ENCODE measurements around the gene CATSPERD.

The CATSPERD gene, protein sequence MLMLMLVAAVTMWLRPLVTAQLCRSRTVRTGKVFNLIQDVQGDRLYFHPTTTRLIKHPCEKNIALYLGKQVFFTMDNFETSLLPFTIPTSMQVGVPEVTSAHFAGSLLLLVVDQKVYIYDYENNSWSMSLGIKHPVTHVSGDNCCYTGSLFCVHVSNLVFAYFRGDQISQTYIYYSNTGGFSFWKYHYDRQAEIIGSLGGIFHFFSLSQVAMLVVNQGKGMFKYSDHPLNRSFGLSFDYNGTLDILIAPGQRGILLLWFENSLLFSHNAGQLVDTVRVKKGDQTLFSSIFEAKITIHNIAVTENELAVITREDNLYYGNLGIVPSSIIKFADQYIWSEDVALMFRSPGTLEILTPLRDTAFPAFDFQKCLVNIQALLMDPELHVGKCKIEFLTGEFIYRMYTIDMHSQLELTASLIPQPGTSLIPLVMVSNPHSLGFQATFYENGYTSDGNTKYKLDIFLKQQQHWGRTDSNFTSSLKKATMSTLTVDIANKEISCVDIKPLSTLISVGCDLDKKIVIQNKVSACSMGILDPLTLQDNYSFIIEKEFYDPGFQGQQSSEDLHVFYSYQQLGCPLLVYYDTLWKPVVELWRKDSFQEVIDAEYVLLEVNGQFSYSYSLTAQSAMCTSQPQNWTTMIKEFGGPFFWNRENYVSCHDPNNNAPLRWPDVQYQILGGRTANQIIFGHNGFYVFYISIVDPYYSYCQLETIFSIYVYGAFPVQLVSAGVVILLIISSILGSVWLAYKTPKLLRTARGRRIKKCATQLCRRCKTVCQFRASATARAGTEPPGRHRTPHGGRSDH

DNA sequence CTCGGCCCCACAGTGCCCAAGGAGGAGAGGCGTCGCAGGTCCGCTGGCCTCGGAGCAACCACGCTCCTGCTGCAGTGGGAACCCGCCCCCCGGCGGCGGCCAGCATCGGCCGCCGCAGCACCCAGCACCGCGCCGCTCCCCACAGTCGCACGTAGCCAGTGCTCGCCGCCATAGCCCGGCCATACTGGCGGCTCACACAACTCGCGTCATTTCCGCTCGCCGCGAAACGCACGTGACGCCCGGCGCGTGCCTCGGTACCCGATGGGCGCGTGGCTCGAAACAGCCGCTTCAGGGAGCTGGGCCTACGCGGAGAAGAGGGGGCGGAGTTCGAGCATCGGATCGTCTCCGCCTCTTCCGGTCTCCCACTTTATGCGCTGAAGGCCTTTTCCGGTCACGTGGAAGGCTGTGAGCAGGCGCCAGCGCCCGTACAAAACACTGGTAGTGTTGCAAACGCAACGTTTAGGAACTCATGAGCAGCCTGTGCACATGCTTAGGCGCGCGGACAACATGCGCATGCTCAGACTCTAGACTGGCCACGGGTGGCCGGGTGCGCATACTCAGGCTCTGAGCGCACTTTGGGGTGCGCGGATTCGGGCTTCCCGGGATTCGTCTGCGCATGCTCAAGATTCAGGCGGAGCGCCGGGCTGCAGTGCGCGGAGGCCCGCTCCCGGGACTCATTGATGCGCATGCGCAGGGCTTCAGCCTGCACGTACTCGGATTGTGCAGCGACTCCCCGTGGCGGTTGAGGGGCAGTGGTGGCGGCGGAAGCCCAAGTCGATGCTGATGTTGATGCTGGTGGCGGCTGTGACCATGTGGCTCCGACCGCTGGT is at the start of gene CATSPERD, which contains the start of gene LONP1:
TSS of gene CATSPERD (plus strand) at position 677 of the 830 bp plus-strand sequence. CDS start at position 778, 101 bp downstream.
TSS of gene LONP1 (minus strand) at position 186 of the 830 bp plus-strand sequence. CDS start at position 172, 14 bp downstream.
- peak; percentile 88 to 100 (median 97) for DNase-seq

GRCh38 chr19:5671600-5671999 is 48.8 kb upstream of the CATSPERD start:
- no peak for DNase-seq

DNA sequence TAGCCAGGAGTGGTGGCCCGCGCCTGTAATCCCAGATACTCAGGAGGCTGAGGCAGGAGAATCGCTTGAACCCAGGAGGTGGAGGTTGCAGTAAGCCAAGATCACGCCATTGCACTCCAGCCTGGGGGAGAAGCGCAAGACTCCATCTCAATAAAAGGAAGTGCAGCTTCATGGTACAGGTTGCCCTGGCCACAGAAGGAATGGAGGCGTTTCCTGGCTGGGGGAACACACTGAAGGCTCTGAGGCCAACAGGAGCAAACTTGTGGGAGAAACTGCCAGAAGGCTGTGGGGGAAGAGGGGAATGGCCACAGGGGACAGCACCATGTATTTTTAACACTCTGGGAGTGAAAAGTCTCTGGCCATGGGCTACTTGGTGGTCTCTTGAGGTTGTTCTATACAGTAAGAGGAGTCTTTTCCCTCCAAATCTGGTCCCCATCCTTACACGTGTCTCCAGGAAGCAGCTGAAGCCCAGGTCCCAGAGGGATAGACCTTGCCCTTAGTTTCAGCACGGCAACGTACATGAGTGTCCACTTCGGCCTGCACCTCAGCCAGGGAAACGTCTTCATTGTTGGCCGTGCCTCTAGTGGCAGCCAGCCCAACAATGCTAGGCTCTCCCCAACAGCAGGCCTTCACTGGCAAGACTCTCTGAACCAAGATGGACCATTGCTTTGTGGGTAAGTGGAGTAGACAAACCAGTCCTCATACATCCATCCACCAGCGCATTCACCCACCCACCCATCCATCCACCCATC is 47.6 kb upstream of the CATSPERD start:
- no peak for DNase-seq

GRCh38 chr19:5673752-5674151 is 46.7 kb upstream of the CATSPERD start:
- DNase-seq, result no peak

GRCh38 chr19:5674714-5675113 is 45.7 kb upstream of the CATSPERD start:
- DNase-seq, result no peak

GRCh38 chr19:5676105-5676771 is 44.2 kb upstream of the CATSPERD start:
- no peak for DNase-seq

DNA sequence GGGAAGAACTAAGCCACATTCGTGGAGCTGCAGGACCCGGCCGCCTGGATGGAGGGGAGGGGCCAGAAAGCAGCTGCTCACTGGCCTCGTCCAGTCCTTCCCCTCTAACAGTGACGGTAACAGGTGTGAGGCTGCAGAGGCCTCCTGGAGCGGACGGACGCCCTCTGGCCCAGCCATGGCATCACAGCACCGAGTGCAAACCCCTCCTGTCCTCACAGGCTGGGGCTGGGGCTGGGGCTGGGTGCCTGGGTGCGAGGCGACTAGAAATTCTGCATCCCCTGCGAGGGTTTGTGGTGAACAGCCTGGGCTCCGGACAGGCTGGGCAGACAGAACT is 43.7 kb upstream of the CATSPERD start:
- no peak for DNase-seq

- no peak for DNase-seq
These were observed 43.3 kb upstream of the CATSPERD start for GRCh38 chr19:5677136-5677535.

DNA sequence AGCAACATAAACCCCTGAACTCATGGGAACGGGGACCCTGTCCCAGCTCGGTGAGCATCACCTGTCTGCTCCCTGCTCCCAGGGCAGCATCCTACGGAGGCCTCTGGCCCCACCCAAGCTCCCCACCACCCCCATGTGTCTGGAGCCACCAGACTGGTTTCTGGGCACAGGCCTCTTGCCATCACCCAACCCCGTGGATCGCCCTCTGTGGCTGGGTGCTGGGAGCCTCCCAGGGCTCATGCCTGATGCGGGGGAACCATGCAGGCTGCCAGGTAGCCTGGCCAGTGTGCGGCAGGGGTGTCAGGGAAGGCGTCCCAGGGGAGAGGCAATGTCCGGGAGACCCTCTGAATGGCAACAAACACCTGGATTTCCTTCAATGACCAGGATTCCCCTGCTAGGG is 42.9 kb upstream of the CATSPERD start:
- DNase-seq, result no peak

DNA sequence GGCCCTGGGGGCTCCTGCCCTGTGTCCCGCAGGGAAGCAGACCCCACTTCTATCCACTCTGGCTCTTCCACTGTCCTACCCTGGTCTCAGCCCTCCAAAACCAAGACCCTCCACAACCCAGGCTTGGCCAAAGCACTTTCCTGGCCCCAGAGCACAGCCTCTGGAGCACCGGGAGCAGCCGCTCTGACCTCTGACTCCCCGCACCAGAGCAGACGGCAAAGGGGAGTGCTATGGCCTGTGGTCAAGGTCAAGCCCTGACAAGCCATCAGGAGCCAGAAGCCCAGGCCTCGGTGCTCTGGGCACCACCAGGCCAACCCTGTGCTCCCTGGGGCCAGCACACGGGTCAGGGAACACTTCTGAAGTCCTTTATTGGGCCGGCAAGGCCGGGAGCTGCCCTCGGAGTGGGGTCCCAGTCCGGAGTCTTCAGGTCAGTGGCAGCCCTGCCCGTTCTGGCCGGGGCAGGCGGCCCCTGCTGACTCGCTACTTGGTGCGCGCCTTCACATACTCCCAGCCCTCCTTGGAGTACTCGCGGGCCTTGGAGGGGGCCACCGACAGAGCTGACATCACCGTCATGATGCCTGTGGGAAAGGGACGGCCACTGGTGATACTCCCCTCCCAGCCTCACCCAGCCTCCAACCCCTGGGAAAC is 42.2 kb upstream of the CATSPERD start:
- no peak for DNase-seq

- no peak for DNase-seq
These were observed 41.0 kb upstream of the CATSPERD start for GRCh38 chr19:5679289-5680083.

- DNase-seq, result peak in 13 of 56 donors; percentile 56 to 81 (median 66)
These were observed 40.4 kb upstream of the CATSPERD start for GRCh38 chr19:5680084-5680436.

DNA sequence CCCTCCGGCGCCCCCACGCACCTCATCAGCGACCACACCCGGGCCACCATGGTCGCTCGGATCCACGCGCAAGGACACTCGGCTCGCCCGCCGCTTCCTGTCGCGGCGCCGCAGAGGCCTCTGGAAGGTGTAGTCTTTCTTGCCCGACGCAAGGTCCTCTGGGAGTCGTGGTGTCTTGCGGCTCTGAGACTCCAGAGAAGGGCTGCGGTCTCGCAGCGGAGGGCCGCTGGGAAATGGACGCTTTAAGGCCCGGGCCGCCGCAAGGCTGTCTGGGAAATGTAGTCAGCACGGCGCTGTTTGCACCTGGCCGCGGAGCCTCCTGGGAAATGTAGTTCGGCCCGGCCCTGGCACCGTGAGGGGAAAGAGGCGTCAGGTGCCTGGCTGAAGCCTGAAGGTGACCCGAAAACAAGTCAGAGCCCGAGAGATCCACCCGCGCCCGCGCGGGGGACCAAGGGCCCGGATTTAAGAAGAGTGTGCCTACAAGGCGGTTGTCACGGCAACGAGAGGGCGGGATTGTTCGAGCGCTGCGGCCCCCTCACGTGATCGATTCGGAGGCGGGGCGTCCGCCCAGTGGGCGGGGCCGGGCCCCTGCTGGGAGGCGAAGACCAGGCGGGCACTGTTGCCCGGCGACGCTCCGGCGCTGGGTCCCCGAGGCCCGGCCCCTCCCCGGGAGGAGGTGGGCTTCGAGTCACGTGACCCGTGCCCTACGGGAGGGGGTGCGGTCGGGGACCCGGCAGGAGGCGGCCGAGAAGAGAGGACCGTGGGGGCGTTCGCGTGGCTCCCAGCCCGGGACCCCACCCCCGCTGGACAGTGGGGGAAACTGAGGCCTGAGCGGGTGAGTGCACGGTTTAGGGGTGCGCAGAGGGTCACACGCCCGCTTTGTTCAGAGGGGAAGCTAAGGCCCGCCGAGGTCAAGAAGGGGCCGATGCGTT is 39.7 kb upstream of the CATSPERD start, which contains the start of the genes HSD11B1L and MICOS13:
TSS of gene HSD11B1L (plus strand) at position 591 of the 932 bp plus-strand sequence. CDS start 3,806 bp downstream, outside the sequence.
TSS of gene MICOS13 (minus strand) at position 80 of the 932 bp plus-strand sequence. CDS start at position 50, 30 bp downstream.
- DNase-seq, result peak; percentile 77 to 100 (median 99)

DNA sequence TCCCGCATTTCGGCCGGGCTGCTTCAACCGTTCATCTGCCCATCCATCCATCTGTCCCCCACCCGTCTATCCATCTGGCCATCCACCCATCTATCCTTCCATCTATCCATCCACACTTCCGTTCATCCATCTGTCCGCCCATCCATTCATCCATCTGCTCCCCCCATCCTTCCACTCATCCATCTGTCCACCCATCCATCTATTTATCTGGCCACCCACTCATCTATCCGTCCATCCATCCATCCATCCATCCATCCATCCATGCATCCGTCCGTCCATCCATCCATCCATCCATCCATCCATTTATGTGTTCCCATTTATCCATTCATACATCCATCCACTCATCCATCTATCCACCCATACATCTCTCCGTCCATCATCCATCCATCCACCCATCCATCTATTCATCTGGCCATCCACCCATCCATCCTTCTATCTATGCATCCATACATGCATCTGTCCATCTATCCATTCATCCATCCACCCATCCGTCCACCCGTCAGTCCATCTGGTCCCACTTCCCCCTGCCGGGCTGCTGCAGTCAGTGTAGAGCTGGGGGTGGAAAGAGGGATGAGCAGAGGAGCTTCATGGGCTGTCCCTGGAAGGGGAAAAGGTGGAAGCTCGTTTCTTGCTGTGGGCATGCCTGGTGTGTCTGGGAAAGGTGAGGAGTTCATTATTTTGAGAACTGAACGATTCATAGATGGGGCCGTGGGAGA is 38.9 kb upstream of the CATSPERD start:
- DNase-seq, result no peak

- no peak for DNase-seq
These were observed 38.3 kb upstream of the CATSPERD start for GRCh38 chr19:5682107-5682482.

GRCh38 chr19:5683177-5683886 is 37.1 kb upstream of the CATSPERD start:
- no peak for DNase-seq

Measured in amygdala (tissue), 56 donors.